ENCODE data around the gene FBRSL1. TPM values are rescaled to one million over a fixed set of nuclear protein-coding genes. Genes with fewer than 3 reads are reported as not detected.

The FBRSL1 gene
- total and polyA plus RNA-seq, 9 donors = 3.2 to 69.5 (median 32.2) TPM

DNA sequence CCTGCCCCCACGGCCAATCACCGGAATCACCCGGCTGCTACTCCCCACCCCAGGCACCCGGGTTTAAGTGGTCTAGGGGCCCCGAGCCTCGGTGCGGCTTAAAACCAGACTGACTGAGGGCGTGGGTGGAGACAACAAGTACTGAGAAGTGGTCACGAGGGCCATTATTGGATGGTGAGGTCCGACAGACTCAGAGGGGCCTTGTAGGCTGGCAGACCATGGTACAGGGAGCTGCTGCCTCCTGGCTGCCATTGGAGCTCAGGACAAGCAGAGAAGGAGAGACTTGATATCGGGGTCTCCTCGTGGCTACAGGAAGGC lies 54.1 kb downstream of the FBRSL1 start:
- intact Hi-C loops (cut with DNase I) = no loop called here
- TF ChIP-seq POLR2A (IDR thresholded peaks at IDR 0.05) (no peak), EP300 (IDR thresholded peaks at IDR 0.05) (no peak)
- TF ChIP-seq, protein P1, sequence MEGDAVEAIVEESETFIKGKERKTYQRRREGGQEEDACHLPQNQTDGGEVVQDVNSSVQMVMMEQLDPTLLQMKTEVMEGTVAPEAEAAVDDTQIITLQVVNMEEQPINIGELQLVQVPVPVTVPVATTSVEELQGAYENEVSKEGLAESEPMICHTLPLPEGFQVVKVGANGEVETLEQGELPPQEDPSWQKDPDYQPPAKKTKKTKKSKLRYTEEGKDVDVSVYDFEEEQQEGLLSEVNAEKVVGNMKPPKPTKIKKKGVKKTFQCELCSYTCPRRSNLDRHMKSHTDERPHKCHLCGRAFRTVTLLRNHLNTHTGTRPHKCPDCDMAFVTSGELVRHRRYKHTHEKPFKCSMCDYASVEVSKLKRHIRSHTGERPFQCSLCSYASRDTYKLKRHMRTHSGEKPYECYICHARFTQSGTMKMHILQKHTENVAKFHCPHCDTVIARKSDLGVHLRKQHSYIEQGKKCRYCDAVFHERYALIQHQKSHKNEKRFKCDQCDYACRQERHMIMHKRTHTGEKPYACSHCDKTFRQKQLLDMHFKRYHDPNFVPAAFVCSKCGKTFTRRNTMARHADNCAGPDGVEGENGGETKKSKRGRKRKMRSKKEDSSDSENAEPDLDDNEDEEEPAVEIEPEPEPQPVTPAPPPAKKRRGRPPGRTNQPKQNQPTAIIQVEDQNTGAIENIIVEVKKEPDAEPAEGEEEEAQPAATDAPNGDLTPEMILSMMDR (IDR thresholded peaks at IDR 0.05) = no peak
- Histone ChIP-seq H3K4me1 (ENCODE audit: insufficient read depth) (no peaks in the 10 kb centered on the region), H3K27ac (no peak overlapping the region), H3K4me3 (no peak overlapping the region), H3K36me3 (no peaks in the 10 kb centered on the region), H3K9me3 (no peaks in the 10 kb centered on the region), H3K27me3 (no peaks in the 10 kb centered on the region)
- no peak for DNase-seq
- 87 to 90% (median 89%) methylated on average over 12 of the region's 12 CpGs for WGBS, 3 donors

DNA sequence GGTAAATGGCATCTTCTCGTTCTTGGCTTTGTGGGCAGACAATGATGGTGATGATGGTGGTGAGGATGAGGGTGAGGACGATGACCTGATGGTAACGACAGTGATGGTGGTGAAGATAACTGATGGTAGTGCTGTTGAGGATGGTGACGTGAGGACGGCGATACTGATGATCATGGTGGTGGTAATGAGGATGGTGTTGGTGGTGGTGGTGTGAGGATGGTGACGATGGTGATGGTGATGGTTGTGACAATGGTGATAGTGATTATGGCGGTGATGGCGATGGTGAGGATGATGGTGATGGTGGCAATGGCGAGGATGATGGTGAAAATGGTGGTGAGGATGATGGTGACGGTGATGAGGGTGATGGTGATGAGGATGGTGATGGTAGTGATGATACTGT lies 54.5 kb downstream of the FBRSL1 start:
- no peaks in the 10 kb centered on the region for H3K4me1 ChIP-seq (ENCODE audit: insufficient read depth)
- DNase-seq = no peak
- no peaks in the 10 kb centered on the region for H3K27me3 ChIP-seq
- no peak overlapping the region for H3K4me3 ChIP-seq
- no peaks in the 10 kb centered on the region for H3K9me3 ChIP-seq
- intact Hi-C loops (cut with DNase I) = no loop called here
- 96 to 98% (median 98%) methylated on average over 11 of the region's 11 CpGs for WGBS, 3 donors
- TF ChIP-seq, protein P1 (IDR thresholded peaks at IDR 0.05) = no peak
- TF ChIP-seq POLR2A (IDR thresholded peaks at IDR 0.05) (no peak), EP300 (IDR thresholded peaks at IDR 0.05) (no peak)
- H3K36me3 ChIP-seq = no peaks in the 10 kb centered on the region
- H3K27ac ChIP-seq = no peak overlapping the region

DNA sequence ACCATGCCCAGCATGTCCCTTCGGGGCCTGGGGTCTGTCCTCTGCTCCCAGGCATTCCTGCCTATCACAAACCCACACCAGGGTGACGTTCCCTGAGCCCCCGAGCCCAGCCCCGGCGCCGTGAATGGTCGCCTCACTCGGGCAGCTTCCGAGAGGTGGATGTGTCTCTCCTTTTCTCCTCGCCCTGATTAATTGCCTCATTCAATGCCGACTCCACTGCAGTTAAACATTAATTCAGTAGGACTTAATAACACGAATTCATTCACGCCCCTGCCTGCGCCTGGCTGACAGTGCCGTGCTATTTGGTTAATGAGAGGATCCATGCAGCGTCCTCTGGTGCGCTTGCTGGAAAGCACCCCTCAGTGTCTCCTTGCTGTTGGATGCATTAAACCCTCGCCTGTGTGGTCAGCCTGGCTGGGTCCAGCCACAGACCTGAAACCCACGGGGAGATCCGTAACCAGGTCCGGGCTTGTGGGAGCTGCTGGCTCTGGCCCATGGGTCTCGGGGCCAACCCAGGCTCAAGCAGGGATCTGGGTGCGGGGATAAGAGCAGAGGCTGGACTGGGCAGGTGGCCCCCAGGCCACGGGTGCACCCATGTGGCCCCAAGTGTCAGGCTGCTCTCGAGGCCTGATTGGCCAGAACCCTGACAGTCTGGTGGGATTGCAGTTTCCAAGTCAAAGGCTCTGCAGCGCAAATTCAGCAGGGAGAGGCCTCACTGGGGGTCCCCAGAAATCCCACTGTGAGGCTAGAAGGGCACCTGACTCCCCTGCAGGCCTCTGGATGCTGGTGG lies 55.4 kb downstream of the FBRSL1 start:
- whole genome bisulfite sequencing, 3 donors = 91 to 94% (median 93%) methylated on average over 24 to 26 of the region's 26 CpGs
- no peak for DNase-seq
- Histone ChIP-seq H3K27me3 (no peaks in the 10 kb centered on the region), H3K36me3 (no peaks in the 10 kb centered on the region), H3K27ac (no peak overlapping the region), H3K4me1 (ENCODE audit: insufficient read depth) (no peaks in the 10 kb centered on the region), H3K4me3 (no peak overlapping the region), H3K9me3 (no peaks in the 10 kb centered on the region)
- intact Hi-C loops (cut with DNase I) = no loop called here
- TF ChIP-seq EP300 (IDR thresholded peaks at IDR 0.05) = no peak

DNA sequence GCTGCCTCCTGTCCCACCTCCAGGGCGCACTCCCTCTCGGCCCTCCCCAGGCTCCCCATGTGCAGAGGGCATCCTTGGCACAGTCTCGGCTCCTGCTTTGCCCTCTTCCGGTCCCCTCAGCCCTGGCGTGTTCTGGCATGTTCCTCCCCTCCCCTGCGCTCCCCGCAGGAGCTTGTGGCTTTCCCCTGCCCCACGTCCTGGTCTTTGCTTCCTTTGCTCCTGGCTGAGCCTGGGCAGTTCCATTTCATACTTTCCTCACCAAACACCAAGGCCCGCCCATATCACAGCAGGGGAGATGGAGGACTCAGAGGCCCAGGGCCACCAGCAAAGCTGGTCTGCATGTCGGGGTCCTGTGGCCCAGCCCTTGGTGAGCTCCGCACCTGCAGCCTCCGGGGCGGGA lies 56.0 kb downstream of the FBRSL1 start:
- WGBS, 3 donors = 95 to 98% (median 95%) methylated on average over 13 of the region's 13 CpGs
- TF ChIP-seq POLR2A (IDR thresholded peaks at IDR 0.05) = no peak
- TF ChIP-seq, protein P1 (IDR thresholded peaks at IDR 0.05) = no peak
- no peak for TF ChIP-seq EP300 (IDR thresholded peaks at IDR 0.05)
- Histone ChIP-seq H3K27ac (no peak overlapping the region), H3K4me3 (no peak overlapping the region), H3K4me1 (ENCODE audit: insufficient read depth) (no peaks in the 10 kb centered on the region), H3K36me3 (no peaks in the 10 kb centered on the region), H3K9me3 (no peaks in the 10 kb centered on the region), H3K27me3 (no peaks in the 10 kb centered on the region)
- intact Hi-C loops (cut with DNase I) = no loop called here
- DNase-seq = no peak

DNA sequence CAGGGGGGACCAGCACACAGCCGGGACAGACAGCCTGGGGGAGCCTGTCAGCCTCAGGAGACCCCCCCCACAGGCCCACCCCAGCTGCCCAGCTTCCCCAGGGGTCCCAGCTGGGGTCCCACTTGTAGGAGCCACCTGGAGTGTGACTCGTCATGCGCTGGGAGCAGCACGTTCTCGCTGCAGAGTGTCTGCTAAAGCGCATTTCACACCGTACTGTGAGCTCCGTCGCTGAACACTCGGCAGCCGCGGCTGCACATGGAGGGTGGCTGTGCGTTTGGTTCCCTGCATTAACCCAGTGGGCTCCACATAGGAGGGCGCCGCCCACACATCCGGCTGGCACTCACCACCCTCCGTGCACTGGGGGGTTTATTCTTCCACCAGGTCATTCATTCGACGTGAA lies 56.7 kb downstream of the FBRSL1 start:
- WGBS, 3 donors = 82 to 84% (median 83%) methylated on average over 19 of the region's 19 CpGs
- no peaks in the 10 kb centered on the region for H3K9me3 ChIP-seq
- intact Hi-C loops (cut with DNase I) = no loop called here
- H3K27me3 ChIP-seq = no peaks in the 10 kb centered on the region
- DNase-seq = no peak
- H3K4me3 ChIP-seq = no peak overlapping the region
- H3K27ac ChIP-seq = no peak overlapping the region
- TF ChIP-seq EP300 (IDR thresholded peaks at IDR 0.05) (no peak), POLR2A (IDR thresholded peaks at IDR 0.05) (no peak)
- TF ChIP-seq, protein P1 (IDR thresholded peaks at IDR 0.05) = no peak
- no peaks in the 10 kb centered on the region for H3K36me3 ChIP-seq
- H3K4me1 ChIP-seq (ENCODE audit: insufficient read depth) = no peaks in the 10 kb centered on the region

Data from ovary (tissue), 9 donors.